GM12891 (cell line): Measurements from ENCODE around the gene CDC45.

ENCODE experiments used
- PAX5 ChIP-seq: IDR thresholded peaks from 2 replicates; pipeline ENCODE4 v1.6.1; 2011; ENCODE audit warnings: low read length, moderate library complexity, mild to moderate bottlenecking; ENCODE audit not compliant: insufficient read depth, severe bottlenecking
- POLR2A ChIP-seq: IDR thresholded peaks from 2 replicates; pipeline ENCODE4 v1.6.1; 2011; ENCODE audit warnings: low read depth, low read length, control low read depth
- POLR2AphosphoS5 ChIP-seq: IDR thresholded peaks from 2 replicates; pipeline ENCODE4 v1.6.1; 2011; ENCODE audit warnings: low read depth, low read length, control low read depth
- TAF1 ChIP-seq: IDR thresholded peaks from 2 replicates; pipeline ENCODE4 v1.6.1; 2011; ENCODE audit warnings: low read depth, low read length, control low read depth

DNA sequence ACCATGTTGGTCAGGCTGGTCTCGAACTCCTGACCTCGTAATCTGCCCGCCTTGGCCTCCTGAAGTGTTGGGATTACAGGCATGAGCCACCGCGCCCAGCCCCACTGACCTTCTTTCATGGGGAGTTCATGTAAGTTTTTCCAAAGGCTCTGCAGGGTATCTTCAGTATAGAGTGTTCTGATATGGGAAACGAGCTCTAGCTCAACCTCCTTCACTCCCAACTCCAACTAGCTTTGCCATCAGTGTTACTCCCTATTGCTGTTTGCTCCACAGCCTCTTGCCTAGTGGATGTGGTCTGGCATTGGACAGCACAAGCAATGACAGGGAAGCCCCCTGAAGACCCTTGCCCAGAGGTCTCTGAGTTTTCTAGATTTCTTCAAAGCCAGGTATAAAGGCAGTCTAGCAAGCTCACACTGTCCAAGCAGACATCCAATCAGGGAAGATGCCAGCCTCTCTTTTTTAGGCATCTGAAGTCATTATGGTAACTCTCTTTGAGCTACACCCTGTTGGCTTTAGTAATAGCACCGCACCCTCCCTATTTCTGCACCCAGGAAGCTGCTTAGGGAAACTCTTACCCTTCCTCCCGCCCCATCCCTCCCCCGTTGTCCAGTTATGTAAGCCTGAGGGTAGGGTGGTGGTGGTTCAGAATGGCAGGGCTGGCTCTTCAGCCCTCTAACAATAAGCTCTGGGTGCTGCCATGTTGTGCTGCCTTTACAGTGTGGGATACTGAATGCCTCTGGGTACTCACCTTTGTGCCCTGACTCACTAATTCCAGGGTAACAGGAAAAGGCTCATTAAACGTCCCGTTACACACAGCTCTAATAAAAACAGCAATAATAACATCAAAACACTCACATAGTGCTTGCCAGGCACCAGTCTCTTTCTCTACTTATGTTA is 85.9 kb downstream of the CDC45 start:
- TF ChIP-seq POLR2A (no peak), POLR2AphosphoS5 (no peak), TAF1 (no peak), PAX5 (no peak)
